HG02981 (cell line): ENCODE data around the gene KCNMA1.

ENCODE experiments used
- ATAC-seq: cut with Tn5 transposase; IDR thresholded peaks from one replicate; pipeline ENCODE4 v1.9.1; 2021; ENCODE audit warnings: mild to moderate bottlenecking, moderate library complexity; ENCODE audit not compliant: unreplicated experiment

The KCNMA1 gene

GRCh38 chr10:77147871-77148270 is 489.7 kb downstream of the KCNMA1 start:
- ATAC-seq = no peak

DNA sequence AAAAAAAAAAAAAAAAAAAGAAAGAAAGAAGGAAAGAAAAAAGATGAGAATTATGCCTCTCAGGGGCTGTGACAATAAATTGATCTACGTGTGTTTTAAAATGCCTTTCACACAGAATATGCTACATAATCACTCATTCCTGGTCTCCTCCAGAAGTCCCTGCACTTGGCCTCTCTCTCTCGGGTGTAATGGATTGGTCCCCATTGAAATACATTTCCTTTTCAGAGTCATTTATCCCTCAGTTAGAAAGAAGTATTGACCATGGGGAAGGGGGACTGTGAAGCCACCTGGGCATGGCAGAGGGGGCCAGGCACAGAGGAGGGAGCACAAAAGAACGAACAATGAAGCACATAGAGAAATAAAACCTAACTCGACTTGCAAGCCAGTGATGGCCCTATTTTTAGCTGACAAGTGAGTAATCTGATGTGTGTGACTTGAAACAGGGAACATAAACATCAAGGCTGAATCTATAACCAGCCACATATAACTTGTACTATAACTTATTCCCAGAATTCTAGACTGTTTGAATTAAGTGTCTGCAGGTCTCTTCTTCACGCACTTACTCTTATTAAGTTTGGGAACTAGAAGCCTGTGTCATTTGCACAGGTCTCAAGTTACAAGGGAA is 490.8 kb downstream of the KCNMA1 start:
- ATAC-seq = no peak

GRCh38 chr10:77144656-77145055 is 493.0 kb downstream of the KCNMA1 start:
- ATAC-seq = no peak

- no peak for ATAC-seq
Observed at GRCh38 chr10:77139252-77140160, 498.1 kb downstream of the KCNMA1 start.

GRCh38 chr10:77138541-77138940 is 499.1 kb downstream of the KCNMA1 start:
- no peak for ATAC-seq

DNA sequence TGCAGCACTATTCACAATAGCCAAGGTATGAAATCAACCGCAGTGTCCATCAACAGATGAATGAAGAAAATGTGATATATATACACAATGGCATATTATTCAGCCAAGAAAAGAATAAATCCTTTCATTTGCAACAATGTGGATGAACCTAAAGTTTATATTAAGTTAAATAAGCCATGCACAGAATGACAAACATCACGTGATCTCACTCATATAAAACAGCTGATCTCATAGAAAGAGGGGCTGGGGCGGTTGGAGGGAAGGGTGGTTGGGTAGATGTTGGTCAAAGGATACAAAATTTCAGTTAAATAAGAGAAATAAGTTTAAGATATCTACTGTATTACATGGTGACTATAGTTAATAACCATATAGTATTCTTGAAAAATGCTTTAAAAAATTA is 502.1 kb downstream of the KCNMA1 start:
- no peak for ATAC-seq

DNA sequence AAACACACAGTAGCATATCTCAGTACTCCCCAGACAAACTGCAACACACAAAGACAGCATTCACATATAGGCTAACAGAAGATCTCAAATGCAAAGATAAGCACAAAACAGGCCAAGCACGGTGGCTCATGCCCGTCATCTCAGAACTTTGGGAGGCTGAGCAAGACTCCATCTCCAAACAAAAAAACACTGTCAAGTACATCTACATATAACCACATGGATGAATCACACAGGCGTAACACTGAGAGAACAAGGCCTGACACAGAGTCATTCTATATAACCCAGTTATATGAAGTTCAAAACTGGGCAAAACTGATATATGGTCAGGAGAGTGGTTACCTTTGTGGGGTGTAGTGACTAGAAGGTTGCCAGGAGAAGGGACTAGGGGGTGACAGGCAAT is 506.4 kb downstream of the KCNMA1 start:
- ATAC-seq = no peak

GRCh38 chr10:77127243-77127642 is 510.4 kb downstream of the KCNMA1 start:
- ATAC-seq = no peak

GRCh38 chr10:77125231-77125630 is 512.4 kb downstream of the KCNMA1 start:
- ATAC-seq = no peak

DNA sequence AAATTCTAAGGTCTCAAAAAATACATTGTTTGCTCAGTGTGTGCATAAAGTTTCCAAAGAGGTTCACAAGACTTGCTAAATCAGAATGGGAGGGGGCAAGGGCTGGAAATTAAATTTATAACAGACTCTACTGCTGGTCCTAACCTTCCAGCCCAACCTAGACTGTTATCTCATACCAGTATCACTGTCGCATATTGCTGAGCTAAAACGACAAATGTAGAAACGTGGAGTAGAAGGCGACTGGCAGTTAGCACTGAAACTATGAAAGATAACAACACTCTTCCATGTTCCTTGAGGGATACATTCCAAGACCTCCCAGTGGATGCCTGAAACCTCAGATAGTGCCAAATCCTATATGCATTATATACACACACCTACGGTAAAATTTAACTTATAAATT is 514.3 kb downstream of the KCNMA1 start:
- ATAC-seq = no peak

GRCh38 chr10:77121829-77122228 is 515.8 kb downstream of the KCNMA1 start:
- no peak for ATAC-seq

- no peak for ATAC-seq
Observed at GRCh38 chr10:77120666-77121376, 516.8 kb downstream of the KCNMA1 start.

DNA sequence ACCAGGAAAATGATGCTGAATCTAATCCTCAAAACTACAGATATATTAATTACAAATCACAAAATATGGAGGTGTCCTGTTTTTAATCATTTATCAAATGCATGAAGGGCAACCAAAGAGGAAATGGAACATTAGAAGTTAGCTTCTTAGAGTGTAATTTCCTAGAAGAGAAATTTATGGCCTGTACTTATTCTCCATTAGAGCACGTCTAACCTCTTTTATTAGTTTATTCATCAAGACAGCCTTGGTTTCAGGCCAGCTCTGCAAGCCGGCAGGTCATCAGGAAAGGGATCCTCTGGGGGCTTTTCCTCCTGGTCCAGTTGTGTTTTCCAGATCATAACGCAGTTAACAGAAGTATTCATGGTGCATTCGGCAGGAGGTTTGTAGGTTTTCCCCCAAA is 517.6 kb downstream of the KCNMA1 start:
- no peak for ATAC-seq

GRCh38 chr10:77118603-77119282 is 518.9 kb downstream of the KCNMA1 start:
- ATAC-seq = no peak

- ATAC-seq = no peak
Observed at GRCh38 chr10:77117501-77117900, 520.1 kb downstream of the KCNMA1 start.

DNA sequence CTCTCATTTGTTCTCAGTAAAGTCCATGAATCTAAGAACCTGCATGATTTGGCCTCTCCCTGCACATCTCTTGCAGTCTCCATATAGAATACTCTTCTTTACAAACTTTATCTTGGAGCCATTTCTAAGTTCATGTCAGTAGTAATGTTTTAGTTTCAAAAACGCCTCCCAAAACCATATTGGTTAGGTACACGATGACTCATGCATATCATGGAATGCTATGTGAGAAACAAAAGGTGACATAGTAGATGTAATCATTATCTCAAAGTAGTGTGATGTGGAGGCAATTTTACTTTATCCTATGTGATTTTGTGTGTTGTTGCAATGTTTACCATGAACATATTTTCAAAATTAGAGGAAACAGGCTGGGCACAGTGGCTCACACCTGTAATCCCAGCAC is 520.7 kb downstream of the KCNMA1 start:
- no peak for ATAC-seq

DNA sequence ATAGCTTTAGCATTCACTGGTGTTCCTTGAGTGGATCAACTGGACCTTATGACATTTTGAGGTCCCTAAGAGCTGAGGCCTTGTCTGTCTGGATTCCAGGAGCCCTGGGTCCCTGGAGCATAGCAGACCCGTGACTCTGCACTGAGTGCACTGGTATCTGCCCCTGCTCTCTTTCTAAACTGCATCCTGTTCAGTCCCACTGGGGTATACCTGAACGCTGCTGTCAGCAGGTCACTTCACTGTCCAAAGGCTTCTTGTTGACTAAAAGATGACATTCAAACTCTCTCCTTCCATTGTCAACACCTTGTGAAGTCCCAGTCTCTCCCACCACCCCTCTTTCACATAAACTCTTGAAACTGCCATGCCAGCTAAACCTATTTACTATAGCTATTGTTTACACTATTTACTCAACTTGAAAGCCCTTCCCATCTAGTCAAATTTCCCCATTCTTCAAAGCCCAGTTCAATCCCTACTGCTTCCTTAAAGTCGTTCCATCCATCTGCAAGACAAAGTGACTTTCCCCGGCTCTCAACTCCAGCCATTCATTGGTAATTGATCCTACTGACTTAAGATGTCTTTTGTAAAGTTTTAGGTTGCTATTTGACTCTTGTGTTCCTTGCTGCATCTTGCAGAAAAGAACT is 523.3 kb downstream of the KCNMA1 start:
- no peak for ATAC-seq

GRCh38 chr10:77111611-77112550 is 525.7 kb downstream of the KCNMA1 start:
- ATAC-seq = no peak

- no peak for ATAC-seq
Observed at GRCh38 chr10:77110757-77111156, 526.9 kb downstream of the KCNMA1 start.
